Trophoblast cell (in vitro differentiated cells and primary cell): ENCODE results near the gene MND1.

Source experiments
- DNase-seq, 2 donors: peaks; one replicate each; pipeline ENCODE4 v3.0.0-alpha.2; 2016
- H2AFZ ChIP-seq: 2 replicates; pipeline ENCODE4 v1.6.1; 2013; ENCODE audit warnings: low read length, moderate library complexity, mild to moderate bottlenecking; ENCODE audit not compliant: insufficient read depth, poor library complexity
- H2AK5ac ChIP-seq: 2 replicates; pipeline ENCODE4 v1.6.1; 2013; ENCODE audit warnings: mild to moderate bottlenecking, low read length
- H2BK120ac ChIP-seq: 2 replicates; pipeline ENCODE4 v1.6.1; 2013; ENCODE audit warnings: low read length, mild to moderate bottlenecking, moderate library complexity; ENCODE audit not compliant: insufficient read depth, poor library complexity
- H2BK12ac ChIP-seq: 2 replicates; pipeline ENCODE4 v1.6.1; 2013; ENCODE audit warnings: mild to moderate bottlenecking, low read length, moderate library complexity
- H2BK5ac ChIP-seq: 2 replicates; pipeline ENCODE4 v1.6.1; 2013; ENCODE audit warnings: low read length, low read depth, moderate library complexity, mild to moderate bottlenecking; ENCODE audit not compliant: poor library complexity
- H3K14ac ChIP-seq: 2 replicates; pipeline ENCODE4 v1.6.1; 2013; ENCODE audit warnings: mild to moderate bottlenecking, low read length
- H3K18ac ChIP-seq: 2 replicates; pipeline ENCODE4 v1.6.1; 2013; ENCODE audit warnings: mild to moderate bottlenecking, low read length
- H3K23ac ChIP-seq: 2 replicates; pipeline ENCODE4 v1.6.1; 2013; ENCODE audit warnings: low read length
- H3K27ac ChIP-seq: 2 replicates; pipeline ENCODE4 v1.5.1; 2013; ENCODE audit warnings: low read depth, mild to moderate bottlenecking, inconsistent platforms, low read length, moderate library complexity
- H3K27me3 ChIP-seq: 2 replicates; pipeline ENCODE4 v1.6.1; 2013; ENCODE audit warnings: inconsistent platforms, mild to moderate bottlenecking, low read length, moderate library complexity; ENCODE audit not compliant: insufficient read depth
- H3K36me3 ChIP-seq, 2 experiments: 1 replicate in 1 of 2; 2 replicates in 1 of 2; pipeline ENCODE4 v1.6.1; 2013; ENCODE audit warnings: low read length in 2 of 2, mild to moderate bottlenecking in 2 of 2, moderate library complexity in 1 of 2; ENCODE audit not compliant: insufficient read depth in 2 of 2, control insufficient read depth in 1 of 2
- H3K4ac ChIP-seq: 2 replicates; pipeline ENCODE4 v1.6.1; 2013; ENCODE audit warnings: low read depth, mild to moderate bottlenecking, low read length, moderate library complexity
- H3K4me1 ChIP-seq, 2 experiments: 1 replicate in 1 of 2; 2 replicates in 1 of 2; pipeline ENCODE4 v1.6.1; 2013; ENCODE audit warnings: low read length in 2 of 2, mild to moderate bottlenecking in 2 of 2, moderate library complexity in 1 of 2; ENCODE audit not compliant: insufficient read depth in 2 of 2, control insufficient read depth in 1 of 2
- H3K4me2 ChIP-seq: 2 replicates; pipeline ENCODE4 v1.6.1; 2013; ENCODE audit warnings: inconsistent platforms, mild to moderate bottlenecking, low read length, moderate library complexity
- H3K4me3 ChIP-seq: 2 replicates; pipeline ENCODE4 v1.5.1; 2013; ENCODE audit warnings: mild to moderate bottlenecking, low read depth, low read length, inconsistent platforms
- H3K79me1 ChIP-seq: one replicate; pipeline ENCODE4 v1.6.1; 2013; ENCODE audit warnings: low read length
- H3K79me2 ChIP-seq: 2 replicates; pipeline ENCODE4 v1.6.1; 2013; ENCODE audit warnings: low read length, mild to moderate bottlenecking; ENCODE audit not compliant: control insufficient read depth, insufficient read depth, poor library complexity
- H3K9ac ChIP-seq: 2 replicates; pipeline ENCODE4 v1.6.1; 2013; ENCODE audit warnings: mild to moderate bottlenecking, low read length
- H3K9me3 ChIP-seq: 2 replicates; pipeline ENCODE4 v1.6.1; 2013; ENCODE audit warnings: low read depth, mild to moderate bottlenecking, control low read depth, inconsistent platforms, low read length; ENCODE audit not compliant: insufficient read depth
- H4K12ac ChIP-seq: 2 replicates; pipeline ENCODE4 v1.6.1; 2013; ENCODE audit warnings: low read depth, mild to moderate bottlenecking, low read length, moderate library complexity
- H4K8ac ChIP-seq: 2 replicates; pipeline ENCODE4 v1.6.1; 2013; ENCODE audit warnings: low read depth, mild to moderate bottlenecking, low read length, moderate library complexity
- H4K91ac ChIP-seq: one replicate; pipeline ENCODE4 v1.6.1; 2013; ENCODE audit warnings: low read depth, mild to moderate bottlenecking, low read length, moderate library complexity
- WGBS: extraction: QIAGEN DNeasy Blood & Tissue Kit; methylation state at CpG from one replicate; pipeline ENCODE4 v1.1.7; 2013; ENCODE audit warnings: missing lambda C conversion rate; ENCODE audit not compliant: insufficient read length, insufficient coverage; ENCODE audit errors: extremely low coverage; 5-methylcytosine and 5-hydroxymethylcytosine counted together

The MND1 gene

DNA sequence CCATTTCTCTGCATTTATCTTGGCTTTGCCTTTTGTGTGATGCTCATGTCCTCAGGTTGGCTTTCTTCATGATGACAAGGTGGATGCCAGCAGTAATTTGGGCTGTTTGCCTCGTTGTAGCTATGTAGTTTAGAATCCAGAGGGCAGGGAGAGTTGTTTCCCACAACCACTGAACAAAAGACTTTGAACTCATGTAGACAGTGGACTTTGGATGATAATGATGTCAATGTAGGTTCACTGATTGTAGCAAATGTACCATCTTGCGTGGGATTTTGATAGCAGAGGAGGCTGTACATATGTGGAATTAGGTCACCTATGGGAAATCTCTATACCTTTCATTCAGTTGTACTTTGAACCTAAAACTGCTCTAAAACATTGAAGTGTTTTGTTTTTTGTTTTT, 41.3 kb downstream of the MND1 start:
- DNase-seq, result no peak
- Histone ChIP-seq H3K4me1 (peaks cover 0 to 3% of the 10 kb centered on the region in 2 experiments), H3K79me2 (no peaks in the 10 kb centered on the region), H3K4me3 (no peak overlapping the region), H2BK12ac (no peak overlapping the region), H3K9me3 (no peaks in the 10 kb centered on the region), H4K91ac (no peak overlapping the region), H3K27me3 (no peaks in the 10 kb centered on the region), H3K14ac (no peak overlapping the region), H3K79me1 (no peaks in the 10 kb centered on the region), H2BK5ac (no peak overlapping the region), H2AFZ (no peak overlapping the region), H2AK5ac (no peak overlapping the region), H4K8ac (no peak overlapping the region), H2BK120ac (no peak overlapping the region), H3K18ac (no peak overlapping the region), H3K4me2 (no peak overlapping the region), H3K27ac (no peak overlapping the region), H3K9ac (no peak overlapping the region), H3K23ac (no peak overlapping the region), H4K12ac (no peak overlapping the region), H3K4ac (no peak overlapping the region), H3K36me3 (peaks cover 0 to 2% of the 10 kb centered on the region in 2 experiments)
- no CpG with 5 or more reads among the region's 2 CpGs for WGBS

GRCh38 chr4:153387981-153388380, 43.5 kb downstream of the MND1 start:
- Histone ChIP-seq H3K14ac (no peak overlapping the region), H4K8ac (no peak overlapping the region)
- no CpG with 5 or more reads among the region's 4 CpGs for WGBS

DNA sequence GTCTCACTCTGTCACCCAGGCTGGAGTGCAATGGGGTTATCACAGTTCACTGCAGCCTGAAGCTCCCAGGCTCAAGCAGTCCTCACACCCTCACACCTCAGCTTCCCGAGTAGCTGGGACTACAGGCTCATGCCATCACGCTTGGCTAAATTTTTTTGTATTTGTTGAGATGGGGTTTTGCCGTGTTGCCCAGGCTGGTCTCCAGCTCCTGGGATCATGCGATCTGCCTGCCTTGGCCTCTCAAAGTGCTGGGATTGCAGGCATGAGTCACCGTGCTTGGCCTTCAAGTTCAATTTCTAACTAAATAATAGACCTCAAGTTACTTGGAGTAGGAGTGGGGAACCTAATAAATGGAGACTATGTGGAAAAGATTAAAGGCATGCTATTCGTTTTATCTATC, 48.9 kb downstream of the MND1 start:
- Histone ChIP-seq H3K4ac (no peak overlapping the region), H3K14ac (no peak overlapping the region), H2AFZ (no peak overlapping the region), H2BK120ac (no peak overlapping the region), H2BK12ac (no peak overlapping the region), H3K27me3 (no peaks in the 10 kb centered on the region), H2AK5ac (no peak overlapping the region), H3K79me1 (no peaks in the 10 kb centered on the region), H4K12ac (no peak overlapping the region), H3K18ac (no peak overlapping the region), H2BK5ac (no peak overlapping the region), H3K36me3 (peaks cover 0 to 1% of the 10 kb centered on the region in 2 experiments), H3K9ac (no peak overlapping the region), H3K79me2 (no peaks in the 10 kb centered on the region), H3K4me1 (peaks cover 0 to 3% of the 10 kb centered on the region in 2 experiments), H3K27ac (no peak overlapping the region), H4K91ac (no peak overlapping the region), H3K4me2 (no peak overlapping the region), H3K9me3 (no peaks in the 10 kb centered on the region), H3K23ac (no peak overlapping the region), H4K8ac (no peak overlapping the region), H3K4me3 (no peak overlapping the region)
- DNase-seq, result no peak
- WGBS, result no CpG with 5 or more reads among the region's 6 CpGs

More at GRCh38 chr4:153387981-153388380, 43.5 kb downstream of the MND1 start:
- no peaks in the 10 kb centered on the region for H3K9me3 ChIP-seq
- H4K12ac ChIP-seq, result no peak overlapping the region
- H2AK5ac ChIP-seq, result no peak overlapping the region
- no peaks in the 10 kb centered on the region for H3K79me1 ChIP-seq
- H3K4me2 ChIP-seq, result no peak overlapping the region
- no peak overlapping the region for H3K27ac ChIP-seq
- no peak overlapping the region for H3K18ac ChIP-seq
- no peak overlapping the region for H2BK120ac ChIP-seq
- no peak overlapping the region for H3K4ac ChIP-seq
- peak; percentile 1 to 62 for DNase-seq
- no peaks in the 10 kb centered on the region for H3K79me2 ChIP-seq
- peaks cover 0 to 3% of the 10 kb centered on the region in 2 experiments for H3K4me1 ChIP-seq
- H2AFZ ChIP-seq, result no peak overlapping the region
- no peak overlapping the region for H2BK12ac ChIP-seq
- no peaks in the 10 kb centered on the region for H3K27me3 ChIP-seq
- no peak overlapping the region for H2BK5ac ChIP-seq
- no peak overlapping the region for H4K91ac ChIP-seq
- no peak overlapping the region for H3K4me3 ChIP-seq
- no peak overlapping the region for H3K23ac ChIP-seq
- H3K9ac ChIP-seq, result no peak overlapping the region
- H3K36me3 ChIP-seq, result peaks cover 0 to 2% of the 10 kb centered on the region in 2 experiments

GRCh38 chr4:153394945-153395344, 50.5 kb downstream of the MND1 start:
- Histone ChIP-seq H3K27me3 (no peaks in the 10 kb centered on the region), H3K36me3 (peaks cover 0 to 1% of the 10 kb centered on the region in 2 experiments), H3K79me2 (no peaks in the 10 kb centered on the region), H3K4me2 (no peak overlapping the region), H2BK12ac (no peak overlapping the region), H4K8ac (no peak overlapping the region), H3K18ac (no peak overlapping the region), H4K12ac (no peak overlapping the region), H3K4me3 (no peak overlapping the region), H2BK5ac (no peak overlapping the region), H3K4ac (no peak overlapping the region), H4K91ac (no peak overlapping the region), H3K79me1 (no peaks in the 10 kb centered on the region), H3K23ac (no peak overlapping the region), H3K4me1 (peaks cover 0 to 3% of the 10 kb centered on the region in 2 experiments), H3K9ac (no peak overlapping the region), H2AFZ (no peak overlapping the region), H3K9me3 (no peaks in the 10 kb centered on the region), H2BK120ac (no peak overlapping the region), H3K27ac (no peak overlapping the region), H2AK5ac (no peak overlapping the region), H3K14ac (no peak overlapping the region)
- DNase-seq, result no peak
- no CpG with 5 or more reads among the region's 1 CpG for WGBS
